GM10248 (cell line): ENCODE data around the gene PGPEP1.

Source experiments
- CTCF ChIA-PET: fragments of 300-600 bp; sonication (Branson Sonifier 250); formaldehyde crosslinking; extraction: SDS; loops from one replicate; lab custom pipeline; 2021; ENCODE audit warnings: antibody characterized with exemption; lab: Yijun Ruan, JAX
- POLR2A ChIA-PET: fragments of 350-650 bp; sonication (Branson Sonifier 250); formaldehyde crosslinking; extraction: SDS; loops from one replicate; lab custom pipeline; 2020; ENCODE audit warnings: antibody characterized with exemption; lab: Yijun Ruan, JAX
- DNase-seq: peaks from one replicate; pipeline ENCODE4 v3.0.0; 2012; ENCODE audit errors: extremely low spot score
- TF ChIP-seq, protein P1 (sequence below): IDR thresholded peaks from 2 replicates; pipeline ENCODE4 v1.5.1; 2012; ENCODE audit warnings: mild to moderate bottlenecking, low read depth; ENCODE audit errors: extremely low read depth, missing control alignments, control extremely low read depth

The PGPEP1 gene

DNA sequence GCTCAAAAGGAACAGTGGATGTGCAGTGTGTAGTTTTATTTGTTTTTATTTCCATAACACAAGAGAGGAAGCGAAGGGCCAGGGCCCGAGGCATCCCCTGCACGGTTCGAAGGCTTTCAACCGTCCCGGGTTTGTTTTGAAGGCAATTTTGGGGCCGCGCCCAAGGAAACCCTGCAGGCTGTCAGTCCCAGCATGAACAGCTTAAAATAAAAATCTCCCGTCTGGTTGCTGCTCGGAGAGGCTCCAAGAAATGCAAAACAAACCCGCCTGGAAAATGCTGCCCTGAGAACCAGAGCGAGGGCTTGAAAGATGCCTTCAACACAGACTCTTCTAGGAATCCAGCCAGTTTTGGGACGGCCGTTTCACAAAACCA is 33.5 kb upstream of the PGPEP1 start:
- ChIA-PET CTCF (interaction anchor here (1.3 to 1.4 kb wide), 4 partner anchors 15 to 55 kb away, joined by 3 to 10 read pairs (median 6); partner anchors contain the start of gene LSM4), POLR2A (interaction anchor here (1.4 kb wide), 1 partner anchor 26 kb away, joined by 11 read pairs; the partner anchor contains the start of gene JUND)
- TF ChIP-seq, protein P1, sequence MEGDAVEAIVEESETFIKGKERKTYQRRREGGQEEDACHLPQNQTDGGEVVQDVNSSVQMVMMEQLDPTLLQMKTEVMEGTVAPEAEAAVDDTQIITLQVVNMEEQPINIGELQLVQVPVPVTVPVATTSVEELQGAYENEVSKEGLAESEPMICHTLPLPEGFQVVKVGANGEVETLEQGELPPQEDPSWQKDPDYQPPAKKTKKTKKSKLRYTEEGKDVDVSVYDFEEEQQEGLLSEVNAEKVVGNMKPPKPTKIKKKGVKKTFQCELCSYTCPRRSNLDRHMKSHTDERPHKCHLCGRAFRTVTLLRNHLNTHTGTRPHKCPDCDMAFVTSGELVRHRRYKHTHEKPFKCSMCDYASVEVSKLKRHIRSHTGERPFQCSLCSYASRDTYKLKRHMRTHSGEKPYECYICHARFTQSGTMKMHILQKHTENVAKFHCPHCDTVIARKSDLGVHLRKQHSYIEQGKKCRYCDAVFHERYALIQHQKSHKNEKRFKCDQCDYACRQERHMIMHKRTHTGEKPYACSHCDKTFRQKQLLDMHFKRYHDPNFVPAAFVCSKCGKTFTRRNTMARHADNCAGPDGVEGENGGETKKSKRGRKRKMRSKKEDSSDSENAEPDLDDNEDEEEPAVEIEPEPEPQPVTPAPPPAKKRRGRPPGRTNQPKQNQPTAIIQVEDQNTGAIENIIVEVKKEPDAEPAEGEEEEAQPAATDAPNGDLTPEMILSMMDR, result no peak
- DNase-seq, result no peak

DNA sequence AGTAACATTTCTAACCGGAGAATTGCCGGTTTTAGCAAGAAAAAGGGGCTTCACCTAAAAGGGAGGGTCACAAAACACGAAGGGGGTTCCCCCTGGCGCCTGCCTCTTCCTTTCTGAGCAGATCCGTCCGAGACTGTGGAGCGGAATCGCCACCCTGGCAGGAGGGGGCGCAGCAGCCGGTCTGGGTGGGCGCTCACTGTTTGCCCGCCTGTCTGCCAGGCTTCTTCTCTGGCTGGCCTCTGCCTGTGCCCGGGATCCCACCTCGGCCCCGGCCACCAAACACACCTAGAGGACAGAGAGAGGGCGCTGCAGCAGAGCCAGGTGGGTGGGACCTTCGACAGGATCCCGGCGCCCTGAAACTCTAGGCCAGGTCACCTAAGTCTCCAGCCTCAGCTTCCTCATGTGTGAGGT is 33.1 kb upstream of the PGPEP1 start:
- POLR2A ChIA-PET, result interaction anchor here (1.4 kb wide), 1 partner anchor 26 kb away, joined by 11 read pairs; the partner anchor contains the start of gene JUND
- TF ChIP-seq, protein P1, result no peak
- CTCF ChIA-PET, result interaction anchor here (1.3 to 1.4 kb wide), 4 partner anchors 15 to 55 kb away, joined by 3 to 10 read pairs (median 6); partner anchors contain the start of gene LSM4
- DNase-seq, result no peak

DNA sequence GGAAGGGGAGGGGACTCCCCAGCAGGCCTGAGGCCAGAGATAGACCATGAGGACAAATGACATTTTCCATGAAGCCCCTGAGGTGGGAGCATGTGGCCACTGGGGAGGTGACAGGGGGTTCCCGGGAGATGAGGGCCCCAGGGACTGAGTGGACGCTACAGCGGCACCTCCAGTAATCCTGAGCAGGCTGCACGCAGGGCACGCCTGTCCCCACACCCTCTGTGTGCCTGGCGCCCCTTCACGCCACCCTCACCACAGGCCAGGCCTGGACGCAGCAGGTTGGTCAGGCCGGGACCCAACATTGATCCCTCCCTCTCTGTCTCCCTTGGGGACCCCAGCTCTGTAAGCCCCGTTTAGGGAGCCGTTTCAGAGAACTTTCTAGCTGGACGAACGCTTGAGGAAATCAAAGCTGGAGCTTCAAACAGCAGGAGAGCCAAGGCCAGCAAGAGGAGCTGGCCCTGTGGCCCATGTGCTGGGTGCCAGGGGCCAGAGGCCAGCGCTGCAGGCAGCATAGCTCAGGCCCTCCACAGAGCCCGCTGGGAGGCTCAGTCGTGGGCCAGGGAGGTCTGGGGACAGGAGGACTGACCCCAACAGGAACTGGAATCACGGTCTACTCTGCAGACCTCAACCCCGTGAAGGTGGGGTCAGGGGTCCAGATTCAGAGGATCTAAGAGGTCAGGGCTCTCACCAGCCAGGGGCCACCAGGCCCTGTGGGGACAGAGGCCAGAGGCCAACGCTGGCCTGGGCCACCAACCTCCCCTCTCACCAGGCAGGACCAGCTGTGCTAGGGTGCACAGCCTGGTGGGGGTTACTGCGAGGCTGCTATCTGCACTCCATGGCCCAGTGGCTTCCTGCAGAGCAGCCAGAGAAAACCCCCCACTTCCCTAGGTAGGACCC is 32.1 kb upstream of the PGPEP1 start:
- TF ChIP-seq, protein P1, result no peak
- ChIA-PET POLR2A (interaction anchor here (0.6 to 1.9 kb wide), 4 partner anchors 27 to 80 kb away, joined by 3 to 10 read pairs (median 4); partner anchors contain the start of gene JUND), CTCF (interaction anchor here (1.0 to 1.7 kb wide), 3 partner anchors 14 to 20 kb away, joined by 3 to 11 read pairs (median 4); partner anchors contain the start of gene LSM4)

DNA sequence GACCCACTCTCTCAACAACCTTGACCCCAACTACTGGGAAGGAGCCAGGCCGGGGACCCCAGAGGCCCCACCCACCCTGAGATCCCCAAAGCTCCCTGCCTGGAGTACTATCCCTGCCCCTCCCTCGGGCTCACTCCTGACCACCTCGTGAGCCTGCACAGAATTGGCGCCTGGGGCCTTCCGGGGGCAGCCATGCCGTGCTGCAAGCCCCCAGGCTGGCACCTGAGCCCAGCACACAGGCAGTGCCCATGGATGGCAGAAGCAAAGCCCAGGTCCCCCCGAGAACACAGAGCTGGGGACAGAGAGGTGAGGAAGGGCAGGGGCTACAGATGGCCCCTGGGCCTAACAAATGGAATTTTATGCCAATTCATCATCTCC is 31.5 kb upstream of the PGPEP1 start:
- CTCF ChIA-PET, result interaction anchor here (1.0 to 1.7 kb wide), 2 partner anchors 13 to 20 kb away, joined by 4 to 11 read pairs; partner anchors contain the start of gene LSM4
- peak; percentile 4 for DNase-seq
- POLR2A ChIA-PET, result interaction anchor here (1.5 to 1.9 kb wide), 3 partner anchors 27 to 31 kb away, joined by 3 to 10 read pairs (median 5); partner anchors contain the start of gene JUND
- TF ChIP-seq, protein P1, result no peak

More for the DNA sequence above, 32.1 kb upstream of the PGPEP1 start:
- peak; percentile 10 for DNase-seq

DNA sequence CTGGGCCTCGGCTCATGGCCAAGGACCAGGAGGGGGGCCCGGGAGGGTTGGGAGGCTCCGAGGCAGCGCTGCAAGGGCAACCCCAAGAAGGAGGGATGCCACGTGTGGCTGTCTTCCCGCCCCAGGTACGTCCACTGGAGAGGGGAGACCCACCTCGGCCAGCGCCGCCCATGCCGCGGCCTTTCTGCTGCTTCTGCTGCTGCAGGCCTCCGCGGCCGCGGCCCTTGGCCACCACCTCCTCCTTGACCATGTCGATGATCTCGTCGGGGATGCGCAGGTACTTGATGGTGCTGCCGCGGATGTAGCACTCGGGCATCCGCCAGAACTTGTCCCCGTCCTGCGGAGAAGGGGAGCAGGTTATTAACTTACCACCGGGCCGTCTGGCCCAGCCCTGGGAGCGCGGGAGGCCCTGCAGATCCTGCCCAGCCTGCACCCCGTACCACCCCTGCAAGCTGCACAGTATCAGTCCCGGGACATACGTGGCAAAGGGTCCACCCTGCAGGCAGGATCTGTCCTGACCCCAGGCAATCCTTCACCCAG is 30.8 kb upstream of the PGPEP1 start:
- TF ChIP-seq, protein P1, result no peak
- CTCF ChIA-PET, result interaction anchor here (1.3 to 2.6 kb wide), 4 partner anchors 13 to 30 kb away, joined by 3 to 16 read pairs (median 9); partner anchors contain the start of gene LSM4
- POLR2A ChIA-PET, result interaction anchor here (0.8 to 1.9 kb wide), 3 partner anchors 28 to 30 kb away, joined by 3 to 10 read pairs (median 3); partner anchors contain the start of gene JUND
- DNase-seq, result peak; percentile 7

DNA sequence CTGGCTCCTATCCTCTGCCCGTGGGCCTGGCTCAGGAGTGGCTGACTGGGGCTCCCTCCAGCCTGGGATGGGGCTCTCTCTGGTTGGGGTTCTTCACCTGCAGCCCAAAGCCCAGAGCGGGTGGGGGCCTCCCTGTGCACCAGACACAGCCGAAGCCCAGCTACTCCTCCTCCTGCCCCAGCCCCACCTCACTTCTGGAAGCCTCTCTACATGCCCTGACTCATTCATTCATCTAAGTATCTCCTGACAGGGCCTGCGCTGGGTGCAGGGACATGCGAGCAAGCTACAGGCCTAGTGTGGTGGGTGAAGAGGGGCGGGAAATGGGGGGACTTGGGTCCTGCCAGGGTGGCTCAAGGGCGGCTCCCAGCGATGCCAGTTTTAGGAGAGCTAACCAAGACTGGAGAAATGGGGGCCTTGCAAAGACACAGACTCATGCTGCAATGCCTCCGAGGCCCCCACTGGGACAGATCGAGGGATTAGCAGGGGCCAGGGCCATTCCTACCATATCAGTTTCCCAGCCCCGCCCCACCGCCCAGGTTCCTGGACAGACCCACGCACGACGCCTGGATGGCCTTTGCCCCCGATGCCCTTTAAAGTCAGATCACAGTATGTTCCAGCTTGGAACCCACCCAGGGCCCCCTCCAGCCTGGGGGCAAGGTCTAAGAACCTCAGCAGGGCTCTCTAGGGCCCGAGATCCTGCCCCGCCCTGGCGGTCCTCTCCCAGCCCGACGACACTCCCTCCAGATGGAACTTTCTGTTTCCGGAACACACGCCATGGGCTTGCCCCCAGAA is 30.1 kb upstream of the PGPEP1 start:
- ChIA-PET CTCF (interaction anchor here (1.3 to 2.6 kb wide), 3 partner anchors 18 to 31 kb away, joined by 3 to 16 read pairs (median 7); no protein-coding TSS in a partner anchor), POLR2A (interaction anchor here (0.8 to 0.9 kb wide), 2 partner anchors 29 to 31 kb away, joined by 3 read pairs; partner anchors contain the start of gene JUND)
- DNase-seq, result no peak
- TF ChIP-seq, protein P1, result no peak
